Thymus (tissue), 11 donors: ENCODE measurements around the gene C1orf116. TPM values are rescaled to one million over a fixed set of nuclear protein-coding genes. Genes with fewer than 3 reads are reported as not detected.

Source experiments
- DNase-seq, 9 donors: peaks; one replicate each; pipeline ENCODE4 v3.0.0-alpha.2; 2013; ENCODE audit warnings: low spot score in 9 of 9, low read depth in 6 of 9, missing footprints in 1 of 9
- H3K27ac ChIP-seq, 2 donors: one replicate each; pipeline ENCODE4 v1.5.1; 2013; ENCODE audit warnings: control low read depth in 1 of 2, low read depth in 1 of 2, low read length in 1 of 2, mild to moderate bottlenecking in 1 of 2, moderate library complexity in 1 of 2
- H3K27me3 ChIP-seq, 2 donors: one replicate each; pipeline ENCODE4 v1.5.1; 2013; ENCODE audit warnings: low read length in 1 of 2; ENCODE audit not compliant: control insufficient read depth in 2 of 2, insufficient read depth in 1 of 2
- H3K36me3 ChIP-seq, 2 donors: one replicate each; pipeline ENCODE4 v1.5.1; 2013; ENCODE audit warnings: low read length in 1 of 2, mild to moderate bottlenecking in 1 of 2, moderate library complexity in 1 of 2; ENCODE audit not compliant: control insufficient read depth in 2 of 2, insufficient read depth in 2 of 2
- H3K4me1 ChIP-seq, 2 donors: one replicate each; pipeline ENCODE4 v1.5.1; 2013; ENCODE audit warnings: low read length in 2 of 2; ENCODE audit not compliant: control insufficient read depth in 2 of 2, insufficient read depth in 2 of 2
- H3K4me3 ChIP-seq, 2 donors: one replicate each; pipeline ENCODE4 v1.5.1; 2013; ENCODE audit warnings: low read length in 2 of 2, control low read depth in 1 of 2, mild to moderate bottlenecking in 1 of 2
- H3K9me3 ChIP-seq, 2 donors: one replicate each; pipeline ENCODE4 v1.5.1; 2013; ENCODE audit warnings: low read length in 1 of 2, mild to moderate bottlenecking in 1 of 2; ENCODE audit not compliant: control insufficient read depth in 2 of 2, insufficient read depth in 1 of 2
- WGBS: extraction: QIAGEN DNeasy Blood & Tissue Kit; methylation state at CpG from one replicate; pipeline ENCODE4 v1.1.7; 2013; 5-methylcytosine and 5-hydroxymethylcytosine counted together
- polyA plus RNA-seq: library from polyadenylated mRNA; stranded (reverse); fragments of 200-250 nt; gene quantifications from one replicate; pipeline ENCODE4 v1.2.3, GENCODE V29; 2013
- total RNA-seq: library from RNA; stranded (reverse); fragments of 120-200 nt; gene quantifications from one replicate; pipeline ENCODE4 v1.2.4, GENCODE V29; 2013
- donor health status: healthy.

The C1orf116 gene
- total and polyA plus RNA-seq, 2 donors: 0.05 to 0.98 TPM

DNA sequence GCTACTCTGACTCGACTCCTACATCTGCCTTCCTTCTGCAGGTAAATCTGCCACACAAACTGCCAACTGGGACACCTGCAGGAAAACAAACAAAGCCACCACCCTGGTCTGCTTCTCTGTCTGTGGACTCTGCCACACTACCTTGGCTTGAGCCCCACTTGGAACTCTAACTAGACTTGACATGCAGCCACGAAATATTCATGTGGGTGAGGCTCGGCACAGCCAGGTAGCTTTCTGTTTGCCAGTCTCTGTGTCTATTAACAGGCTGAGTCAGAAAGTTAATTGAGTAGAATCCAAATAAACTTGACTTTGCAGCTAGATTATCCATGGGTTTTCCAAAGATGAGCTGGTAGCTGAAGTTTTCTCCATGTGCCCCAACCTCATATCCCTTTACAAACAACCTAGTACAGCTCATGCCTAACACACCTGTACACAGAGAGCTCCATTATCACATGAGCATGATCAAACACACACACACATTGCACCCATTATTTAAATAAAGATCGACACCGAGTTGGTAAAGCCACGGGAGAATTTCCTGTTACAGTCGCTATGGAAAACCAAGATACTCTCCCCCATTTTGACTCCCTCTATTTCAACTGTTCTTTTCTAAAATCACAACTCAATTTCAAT lies 808 bp downstream of the C1orf116 start:
- 90% methylated on average over 7 of the region's 7 CpGs for WGBS
- Histone ChIP-seq H3K4me1 (no peaks in the 10 kb centered on the region), H3K36me3 (no peaks in the 10 kb centered on the region), H3K27me3 (no peaks in the 10 kb centered on the region), H3K4me3 (no peak overlapping the region), H3K9me3 (no peaks in the 10 kb centered on the region), H3K27ac (no peak overlapping the region)
- DNase-seq: no peak

DNA sequence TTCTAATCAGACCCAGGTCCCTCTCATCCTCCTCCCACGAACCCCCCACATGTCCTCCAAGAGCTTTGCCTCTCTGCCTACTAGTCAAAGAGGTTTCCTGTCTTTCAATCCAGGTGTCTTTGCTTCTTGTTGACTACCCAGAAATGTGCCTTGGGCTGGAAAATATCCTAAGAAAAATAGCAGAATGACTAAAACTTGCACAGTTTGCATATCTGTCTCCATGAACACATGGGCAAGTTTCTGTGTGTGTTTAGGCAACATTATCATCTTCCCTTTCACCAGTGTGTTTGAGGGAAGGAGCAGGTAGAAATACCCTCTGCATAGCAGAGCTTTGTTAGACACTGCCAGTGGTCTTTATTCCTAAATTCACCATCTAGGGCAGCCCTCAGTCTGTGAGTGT lies 1.5 kb downstream of the C1orf116 start:
- no peak for DNase-seq
- H3K4me1 ChIP-seq: no peaks in the 10 kb centered on the region
- no peaks in the 10 kb centered on the region for H3K27me3 ChIP-seq
- H3K36me3 ChIP-seq: no peaks in the 10 kb centered on the region
- no peak overlapping the region for H3K27ac ChIP-seq
- no peaks in the 10 kb centered on the region for H3K9me3 ChIP-seq
- 80% methylated on average over 1 of the region's 1 CpG for WGBS
- H3K4me3 ChIP-seq: no peak overlapping the region

DNA sequence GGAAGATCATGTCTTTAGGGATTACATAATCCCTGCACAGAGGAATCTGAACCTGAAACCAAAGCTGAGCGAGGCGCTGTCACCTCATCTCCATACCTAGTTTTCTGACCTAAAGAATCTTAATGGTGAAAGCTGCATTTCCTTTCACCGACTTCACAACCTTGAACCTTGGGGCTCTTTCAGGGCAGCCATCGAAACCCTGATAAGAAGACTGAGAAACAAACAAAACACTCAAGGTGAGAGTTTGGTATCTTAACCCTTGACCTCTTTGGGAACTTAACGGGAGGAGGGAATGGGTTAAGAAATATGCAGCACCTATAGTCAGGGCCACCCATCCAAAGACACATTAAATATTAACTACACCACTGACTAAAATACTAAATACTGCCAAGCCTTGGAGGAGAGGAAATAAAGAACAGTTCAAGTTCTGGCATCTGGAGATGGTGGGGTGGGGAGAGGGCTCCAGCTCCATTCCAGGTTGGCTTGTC lies 2.0 kb downstream of the C1orf116 start:
- no peak overlapping the region for H3K4me3 ChIP-seq
- no peaks in the 10 kb centered on the region for H3K4me1 ChIP-seq
- no peaks in the 10 kb centered on the region for H3K36me3 ChIP-seq
- DNase-seq: no peak
- no peak overlapping the region for H3K27ac ChIP-seq
- H3K27me3 ChIP-seq: no peaks in the 10 kb centered on the region
- WGBS: 97% methylated on average over 5 of the region's 5 CpGs
- no peaks in the 10 kb centered on the region for H3K9me3 ChIP-seq

DNA sequence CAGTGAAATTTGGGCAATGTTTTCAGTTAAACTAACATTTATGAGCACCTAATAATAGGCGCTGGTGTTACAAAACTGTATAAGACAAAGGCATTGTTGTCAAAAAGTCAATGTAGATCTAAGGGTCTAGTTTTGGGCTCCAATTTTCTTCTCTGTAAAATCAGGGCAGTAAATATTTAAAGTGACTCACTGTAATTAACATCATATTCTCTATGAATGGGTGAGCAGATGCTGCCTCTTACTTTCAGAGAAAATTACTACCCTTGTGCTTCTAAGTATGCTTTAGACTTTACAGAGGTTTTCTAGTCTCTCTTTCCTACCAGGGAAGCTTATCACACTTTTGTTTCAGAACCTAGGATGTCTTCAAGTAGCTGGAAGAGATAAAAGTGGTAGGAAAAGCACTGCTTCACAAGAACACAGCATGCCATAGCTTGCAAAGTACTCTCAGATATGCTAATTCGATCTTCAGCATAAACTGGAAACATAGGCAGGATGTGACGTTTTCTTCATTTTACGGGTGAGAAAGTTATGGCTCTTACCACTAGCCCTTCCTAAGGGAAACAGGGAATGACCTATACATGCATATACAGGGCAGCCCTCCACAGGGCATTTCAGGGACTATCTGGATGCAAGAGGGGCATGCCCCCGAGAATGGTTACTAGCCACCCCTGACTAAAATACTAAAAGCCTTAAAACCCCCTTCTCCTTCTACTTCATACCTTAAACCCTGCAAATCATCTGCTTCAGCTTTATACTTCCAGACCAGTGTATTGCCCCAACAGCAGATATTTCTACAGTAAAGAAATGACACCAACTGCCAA lies 2.6 kb downstream of the C1orf116 start:
- Histone ChIP-seq H3K27me3 (no peaks in the 10 kb centered on the region), H3K4me3 (no peak overlapping the region), H3K4me1 (peaks cover 0 to 5% of the 10 kb centered on the region in 2 donors), H3K9me3 (no peaks in the 10 kb centered on the region), H3K36me3 (no peaks in the 10 kb centered on the region), H3K27ac (no peak overlapping the region)
- WGBS: 93% methylated on average over 5 of the region's 5 CpGs
- no peak for DNase-seq

DNA sequence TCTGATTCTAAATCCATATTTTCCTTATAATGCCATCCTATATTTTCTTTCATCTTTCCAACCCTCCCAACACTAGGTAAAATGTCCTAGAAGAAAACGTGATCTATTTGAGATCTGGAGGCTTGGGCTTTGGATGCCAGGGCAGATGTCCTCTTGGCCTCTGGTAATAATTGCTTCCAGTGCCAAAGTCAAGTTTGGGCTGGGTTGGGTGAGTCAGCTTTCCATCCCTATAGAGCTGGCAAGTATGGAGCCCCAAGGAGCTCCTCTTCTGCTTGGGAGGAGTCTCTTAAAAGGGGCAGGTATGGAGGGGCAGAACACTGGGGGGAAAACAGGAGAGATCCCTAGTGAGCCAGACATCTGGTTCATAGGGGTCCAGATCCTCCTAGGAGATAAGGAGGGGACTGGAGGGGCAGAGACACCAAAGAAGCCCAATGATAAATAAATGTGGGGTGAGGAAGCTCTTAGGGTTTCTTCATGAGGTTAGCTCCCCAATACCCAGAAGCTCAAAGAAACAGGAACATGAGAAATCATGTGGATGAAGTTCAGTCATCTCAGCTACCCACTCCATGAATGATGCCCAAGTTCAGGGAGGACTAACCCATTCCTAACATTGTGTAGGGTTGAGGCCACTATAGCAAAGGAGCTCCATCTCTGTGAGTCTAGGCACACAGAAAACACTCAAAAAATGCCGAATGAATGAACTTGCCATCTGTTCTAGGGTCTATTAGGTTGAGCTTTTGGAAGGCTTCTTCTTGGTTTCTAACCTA lies 3.5 kb downstream of the C1orf116 start:
- Histone ChIP-seq H3K36me3 (no peaks in the 10 kb centered on the region), H3K4me1 (peaks cover 0 to 12% of the 10 kb centered on the region in 2 donors), H3K27ac (no peak overlapping the region), H3K27me3 (no peaks in the 10 kb centered on the region), H3K9me3 (no peaks in the 10 kb centered on the region), H3K4me3 (no peak overlapping the region)
- no peak for DNase-seq
- WGBS: 96% methylated on average over 2 of the region's 2 CpGs

DNA sequence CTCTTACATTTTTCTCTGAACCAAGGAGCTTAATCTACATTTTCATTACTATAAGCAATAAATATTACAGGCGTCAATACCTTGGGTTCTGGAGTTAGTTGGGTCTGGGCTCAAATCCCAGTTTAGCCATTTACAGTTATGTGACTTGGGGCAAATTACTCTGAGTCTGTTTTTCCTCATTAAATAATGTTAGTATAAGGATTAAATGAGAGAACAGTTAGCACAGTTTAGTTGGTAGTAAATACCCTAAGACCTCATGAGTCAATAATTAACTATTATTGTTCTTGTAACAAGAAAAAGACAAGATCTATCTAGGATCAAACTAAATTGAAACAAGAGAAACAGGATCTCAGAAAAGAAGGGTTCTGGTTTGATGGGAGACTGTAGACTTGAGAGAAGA lies 4.6 kb downstream of the C1orf116 start:
- H3K9me3 ChIP-seq: no peaks in the 10 kb centered on the region
- peaks cover 0 to 12% of the 10 kb centered on the region in 2 donors for H3K4me1 ChIP-seq
- no peak overlapping the region for H3K27ac ChIP-seq
- no peak overlapping the region for H3K4me3 ChIP-seq
- H3K27me3 ChIP-seq: no peaks in the 10 kb centered on the region
- no peaks in the 10 kb centered on the region for H3K36me3 ChIP-seq
- no peak for DNase-seq
- 97% methylated on average over 1 of the region's 1 CpG for WGBS

DNA sequence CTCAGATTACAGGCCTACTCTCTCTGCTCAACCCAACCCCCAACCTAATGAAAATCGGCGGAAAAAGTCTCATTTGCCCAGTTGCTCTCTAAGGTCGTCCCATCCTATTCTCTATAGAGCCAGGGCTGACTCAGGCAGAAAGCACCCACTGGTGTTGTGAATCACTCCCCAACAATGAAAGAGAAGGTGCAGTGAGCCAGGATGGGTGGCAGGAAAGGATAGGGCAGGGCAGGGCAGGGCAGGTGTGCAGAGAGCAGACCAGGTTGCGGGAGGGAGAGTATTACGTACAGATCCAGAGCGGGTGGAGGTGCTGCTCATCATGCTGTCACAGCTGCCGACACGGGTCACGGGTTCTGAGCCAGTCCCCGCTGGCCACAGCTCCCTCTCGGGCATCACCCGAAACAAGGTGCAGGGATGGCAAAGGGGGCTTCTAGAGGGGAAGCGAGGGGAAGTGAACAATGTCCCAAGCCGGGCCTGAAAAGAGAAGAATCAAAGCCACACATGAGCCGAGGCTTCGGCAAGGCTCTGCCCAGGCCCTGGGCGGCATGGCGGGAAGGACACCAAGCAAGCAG lies 5.3 kb downstream of the C1orf116 start:
- DNase-seq: no peak
- no peak overlapping the region for H3K4me3 ChIP-seq
- no peaks in the 10 kb centered on the region for H3K36me3 ChIP-seq
- no peak overlapping the region for H3K27ac ChIP-seq
- H3K9me3 ChIP-seq: no peaks in the 10 kb centered on the region
- H3K4me1 ChIP-seq: peaks cover 0 to 12% of the 10 kb centered on the region in 2 donors
- H3K27me3 ChIP-seq: no peaks in the 10 kb centered on the region
- WGBS: 98% methylated on average over 18 of the region's 18 CpGs

DNA sequence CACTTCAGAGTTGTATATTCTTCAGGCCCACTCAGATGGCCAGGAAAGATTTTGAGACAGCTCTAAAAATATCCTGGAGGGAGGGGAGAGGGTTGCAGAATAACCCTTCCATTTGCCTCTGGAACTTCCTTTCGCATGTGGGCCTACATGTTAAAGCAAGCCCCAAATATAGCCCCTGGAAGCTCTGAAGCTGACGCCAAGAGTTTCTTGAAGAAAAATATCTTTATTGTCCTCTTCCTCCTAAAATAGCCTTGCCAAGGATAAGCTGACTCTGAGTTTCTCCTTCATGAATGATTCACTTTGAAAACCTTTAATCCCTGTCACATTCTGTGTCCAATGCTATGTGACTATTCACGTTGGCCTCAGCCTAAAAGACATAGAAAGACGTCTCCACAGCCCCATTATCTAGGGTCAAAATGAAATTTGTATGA lies 6.4 kb downstream of the C1orf116 start:
- no peak overlapping the region for H3K4me3 ChIP-seq
- H3K4me1 ChIP-seq: peaks cover 0 to 12% of the 10 kb centered on the region in 2 donors
- no peaks in the 10 kb centered on the region for H3K36me3 ChIP-seq
- 96% methylated on average over 4 of the region's 4 CpGs for WGBS
- no peaks in the 10 kb centered on the region for H3K9me3 ChIP-seq
- DNase-seq: no peak
- no peaks in the 10 kb centered on the region for H3K27me3 ChIP-seq
- no peak overlapping the region for H3K27ac ChIP-seq
